Fibroblast of upper back skin (primary cell): ENCODE data around the gene RPL13A.

Experiments used
- DNase-seq: peaks from one replicate; pipeline ENCODE4 v3.0.0-alpha.2; 2013

The RPL13A gene

DNA sequence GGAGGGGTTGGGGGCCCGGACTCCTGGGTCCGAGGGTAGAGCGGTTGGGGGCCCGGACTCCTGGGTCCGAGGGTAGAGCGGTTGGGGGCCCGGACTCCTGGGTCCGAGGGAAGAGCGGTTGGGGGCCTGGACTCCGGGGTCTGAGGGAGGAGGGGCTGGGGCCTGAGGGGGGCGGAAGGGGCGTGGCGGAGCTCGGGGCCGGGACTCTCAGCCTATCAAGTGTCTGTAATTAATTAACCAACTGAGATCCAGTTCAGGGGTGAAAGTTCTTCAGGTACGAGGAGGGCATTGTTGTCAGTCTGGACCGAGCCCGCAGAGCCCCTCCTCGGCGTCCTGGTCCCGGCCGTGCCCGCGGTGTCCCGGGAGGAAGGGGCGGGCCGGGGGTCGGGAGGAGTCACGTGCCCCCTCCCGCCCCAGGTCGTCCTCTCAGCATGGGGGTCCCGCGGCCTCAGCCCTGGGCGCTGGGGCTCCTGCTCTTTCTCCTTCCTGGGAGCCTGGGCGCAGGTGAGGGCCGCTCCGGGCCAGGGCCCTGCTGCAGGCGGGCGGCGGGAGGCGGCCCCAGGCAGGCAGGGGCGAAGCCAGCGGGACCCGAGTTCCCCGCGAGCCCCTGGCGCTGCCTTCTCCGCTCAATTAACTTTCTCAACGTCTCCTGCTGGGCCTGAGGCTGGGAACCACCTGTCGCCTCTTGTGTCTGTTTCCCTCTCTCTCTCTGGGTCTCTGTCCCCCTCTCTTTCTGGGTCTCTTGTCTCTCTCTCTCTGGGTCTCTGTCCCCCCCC lies 25.8 kb downstream of the RPL13A start:
- DNase-seq, result no peak

DNA sequence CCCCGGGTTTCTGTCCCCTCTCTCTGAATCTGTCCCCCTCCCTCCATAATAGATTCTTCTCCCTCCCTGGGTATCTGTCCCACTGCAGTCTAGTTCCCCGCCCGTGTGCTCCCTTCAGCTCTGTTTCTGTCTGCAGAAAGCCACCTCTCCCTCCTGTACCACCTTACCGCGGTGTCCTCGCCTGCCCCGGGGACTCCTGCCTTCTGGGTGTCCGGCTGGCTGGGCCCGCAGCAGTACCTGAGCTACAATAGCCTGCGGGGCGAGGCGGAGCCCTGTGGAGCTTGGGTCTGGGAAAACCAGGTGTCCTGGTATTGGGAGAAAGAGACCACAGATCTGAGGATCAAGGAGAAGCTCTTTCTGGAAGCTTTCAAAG lies 26.3 kb downstream of the RPL13A start:
- DNase-seq, result no peak

DNA sequence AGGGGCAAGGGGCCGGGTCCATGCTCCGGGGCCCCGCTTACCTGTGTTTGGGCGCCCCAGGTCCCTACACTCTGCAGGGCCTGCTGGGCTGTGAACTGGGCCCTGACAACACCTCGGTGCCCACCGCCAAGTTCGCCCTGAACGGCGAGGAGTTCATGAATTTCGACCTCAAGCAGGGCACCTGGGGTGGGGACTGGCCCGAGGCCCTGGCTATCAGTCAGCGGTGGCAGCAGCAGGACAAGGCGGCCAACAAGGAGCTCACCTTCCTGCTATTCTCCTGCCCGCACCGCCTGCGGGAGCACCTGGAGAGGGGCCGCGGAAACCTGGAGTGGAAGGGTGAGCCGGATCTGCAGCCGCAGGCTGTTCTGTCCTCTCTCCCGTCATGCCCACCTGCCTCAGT lies 26.7 kb downstream of the RPL13A start:
- no peak for DNase-seq

DNA sequence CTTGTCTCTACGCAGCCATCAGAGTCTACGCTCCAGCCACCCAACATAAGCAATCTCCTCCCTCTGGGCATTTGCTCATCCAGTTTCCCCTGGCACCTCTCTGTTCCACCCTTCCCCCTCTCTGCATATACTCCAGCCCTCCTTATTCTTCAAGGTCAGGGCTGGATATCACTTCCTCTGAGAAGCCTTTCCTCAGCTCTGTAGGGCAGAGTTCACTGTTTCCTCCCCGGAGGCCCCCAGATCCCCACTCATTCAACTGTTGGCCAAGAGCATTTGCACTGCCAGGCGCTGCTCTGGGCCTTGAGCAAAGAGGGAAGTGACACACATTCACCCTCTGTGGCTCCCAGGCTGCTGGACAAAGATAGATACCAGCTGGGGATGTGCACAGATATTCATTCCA lies 28.4 kb downstream of the RPL13A start:
- no peak for DNase-seq

DNA sequence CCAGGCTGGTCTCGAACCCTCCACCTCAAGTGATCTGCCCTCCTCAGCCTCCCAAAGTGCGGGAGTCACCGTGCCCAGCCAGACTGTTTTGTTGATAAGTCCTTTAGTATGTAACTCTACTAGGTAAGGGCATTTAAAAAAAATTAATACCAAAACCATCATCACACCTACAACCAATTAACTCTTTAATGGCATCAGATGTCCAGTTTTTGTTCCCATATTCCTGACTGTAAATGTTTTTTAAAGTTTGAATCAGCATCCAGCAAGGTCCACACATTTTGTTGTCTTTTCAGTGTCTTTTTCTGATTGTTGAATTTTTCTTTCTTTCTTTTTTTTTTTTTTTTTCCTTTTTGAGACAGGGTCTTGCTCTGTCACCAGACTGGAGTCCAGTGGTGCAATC lies 30.6 kb downstream of the RPL13A start:
- no peak for DNase-seq

DNA sequence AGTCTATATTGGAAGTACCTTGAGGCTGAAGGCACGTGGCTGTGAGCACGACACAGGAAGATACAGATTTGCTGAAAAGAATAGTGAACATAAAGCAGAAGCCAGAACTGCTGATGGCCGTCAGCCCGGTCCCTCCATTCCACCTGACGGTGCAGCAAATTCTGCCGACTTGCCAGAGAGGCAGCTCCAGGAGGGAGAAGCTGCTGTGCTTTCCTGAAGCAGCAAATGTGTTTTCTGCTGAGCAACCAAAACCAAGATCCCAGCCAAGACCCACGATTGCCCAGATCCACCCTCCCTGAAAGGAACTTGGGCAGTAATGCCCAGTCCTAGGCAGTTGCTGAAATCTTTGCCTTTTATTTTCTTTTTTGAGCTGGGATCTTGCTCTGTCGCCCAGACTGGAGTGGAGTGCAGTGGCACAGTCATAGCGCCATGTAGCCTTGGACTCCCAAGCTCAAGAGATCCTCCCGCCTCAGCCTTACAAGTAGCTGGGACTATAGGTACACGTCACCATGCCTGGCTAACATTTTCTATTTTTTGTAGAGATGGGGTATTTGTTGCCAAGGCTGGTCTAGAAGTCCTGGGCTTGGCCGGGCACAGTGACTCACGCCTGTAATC lies 33.4 kb downstream of the RPL13A start:
- DNase-seq, result no peak

DNA sequence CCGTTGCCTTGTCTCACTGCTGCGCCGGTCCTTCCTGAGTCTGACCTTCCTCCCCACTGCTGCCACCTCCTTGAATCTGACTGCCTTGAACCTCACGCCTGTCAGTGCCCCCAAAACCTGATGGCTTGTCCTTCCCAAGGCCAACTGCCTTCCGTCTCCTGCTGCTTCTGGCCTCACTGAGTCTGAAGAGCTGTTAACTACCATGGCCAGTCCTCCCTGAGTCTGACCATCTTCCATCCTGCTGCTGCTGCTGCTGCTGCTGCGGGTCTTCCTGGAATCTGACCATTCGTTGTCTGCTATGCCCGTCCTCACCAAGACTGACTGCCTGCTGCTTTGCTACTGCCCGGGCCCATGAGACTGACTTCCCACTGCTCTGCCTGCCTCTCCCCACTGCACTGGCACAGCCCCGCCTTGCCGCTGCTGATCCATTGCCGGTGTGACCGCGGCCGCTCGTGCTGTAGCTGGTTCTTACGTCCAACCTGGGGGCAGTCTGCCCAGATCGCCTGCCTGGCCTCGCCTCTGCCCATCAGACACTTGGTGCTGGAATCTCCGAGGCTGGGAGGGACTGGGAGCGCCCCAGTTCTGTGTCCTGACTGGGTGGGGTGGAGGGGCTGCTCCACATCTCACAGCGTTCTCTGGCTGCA lies 37.5 kb downstream of the RPL13A start:
- no peak for DNase-seq

DNA sequence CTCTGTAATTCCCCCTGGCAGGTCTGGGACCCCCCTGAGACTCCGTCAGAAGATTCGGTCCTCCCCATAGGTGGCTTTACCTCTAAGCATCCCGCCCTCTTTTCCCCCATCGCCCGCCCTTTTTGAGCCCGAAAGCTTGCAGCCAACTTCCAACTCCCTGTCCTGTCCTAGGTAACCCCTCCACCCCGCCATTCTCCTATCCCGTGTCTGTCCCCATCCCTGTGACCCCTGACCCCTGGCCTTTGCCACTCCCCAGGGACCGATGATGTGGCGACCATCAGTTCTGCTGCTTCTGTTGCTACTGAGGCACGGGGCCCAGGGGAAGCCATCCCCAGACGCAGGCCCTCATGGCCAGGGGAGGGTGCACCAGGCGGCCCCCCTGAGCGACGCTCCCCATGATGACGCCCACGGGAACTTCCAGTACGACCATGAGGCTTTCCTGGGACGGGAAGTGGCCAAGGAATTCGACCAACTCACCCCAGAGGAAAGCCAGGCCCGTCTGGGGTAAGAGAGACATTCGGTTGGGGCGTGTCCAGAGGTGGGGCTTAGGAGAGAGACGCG lies 40.9 kb downstream of the RPL13A start:
- peak; percentile 50 for DNase-seq

DNA sequence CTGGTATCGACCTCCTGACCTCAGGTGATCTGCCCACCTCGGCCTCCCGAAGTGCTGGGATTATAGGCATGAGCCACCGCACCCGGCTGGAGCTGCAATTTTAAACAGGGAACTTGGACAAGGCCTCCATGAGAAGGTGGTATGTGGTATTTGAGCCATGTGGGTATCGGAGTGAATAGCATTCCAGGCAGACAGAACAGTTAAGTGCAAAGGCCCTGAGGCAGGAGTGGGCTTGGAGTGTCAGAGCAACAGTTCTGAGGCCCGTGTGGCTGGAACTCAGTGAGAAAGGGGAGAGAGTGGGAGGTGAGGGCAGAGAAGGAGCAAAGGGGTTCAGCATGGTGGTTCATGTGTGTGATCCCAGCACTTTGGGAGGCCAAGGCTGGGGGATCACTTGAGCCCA lies 43.3 kb downstream of the RPL13A start:
- no peak for DNase-seq

DNA sequence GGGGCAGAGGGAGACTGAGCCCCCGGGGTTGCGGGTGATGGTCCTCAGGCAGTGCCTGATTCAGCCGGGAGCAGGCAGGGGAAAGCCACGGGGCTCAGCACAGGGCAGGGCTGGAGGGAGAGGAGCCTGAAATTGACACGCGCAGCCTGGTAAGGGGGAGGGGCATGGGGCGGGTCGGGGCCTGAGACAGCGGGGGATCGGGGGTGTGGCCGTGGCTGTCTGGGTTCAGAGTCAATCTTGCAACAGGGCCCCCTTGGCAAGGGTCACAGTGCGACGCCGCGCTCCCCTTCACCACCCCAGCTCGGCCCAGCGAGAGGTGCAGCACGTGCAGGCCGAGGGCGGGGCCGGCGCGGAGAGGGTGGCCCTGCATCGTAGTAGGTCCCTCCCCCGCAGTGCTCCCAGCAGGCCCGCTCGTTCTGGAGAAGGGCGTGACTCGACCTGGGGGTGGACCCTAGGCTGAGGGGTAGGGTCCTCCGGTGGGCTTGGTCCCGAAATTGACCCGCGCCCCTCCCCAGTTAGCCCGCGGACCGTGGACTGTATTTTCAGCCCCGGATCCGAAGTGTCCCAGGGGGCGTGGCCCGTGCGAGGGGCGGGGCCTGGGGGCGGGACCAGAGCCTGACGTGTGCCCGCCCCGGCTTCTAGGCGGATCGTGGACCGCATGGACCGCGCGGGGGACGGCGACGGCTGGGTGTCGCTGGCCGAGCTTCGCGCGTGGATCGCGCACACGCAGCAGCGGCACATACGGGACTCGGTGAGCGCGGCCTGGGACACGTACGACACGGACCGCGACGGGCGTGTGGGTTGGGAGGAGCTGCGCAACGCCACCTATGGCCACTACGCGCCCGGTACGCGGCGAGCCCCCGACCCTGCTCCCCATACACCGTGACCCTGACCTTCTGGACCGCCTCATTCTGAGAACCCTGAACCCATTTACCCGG lies 46.4 kb downstream of the RPL13A start:
- DNase-seq, result peak; percentile 41

DNA sequence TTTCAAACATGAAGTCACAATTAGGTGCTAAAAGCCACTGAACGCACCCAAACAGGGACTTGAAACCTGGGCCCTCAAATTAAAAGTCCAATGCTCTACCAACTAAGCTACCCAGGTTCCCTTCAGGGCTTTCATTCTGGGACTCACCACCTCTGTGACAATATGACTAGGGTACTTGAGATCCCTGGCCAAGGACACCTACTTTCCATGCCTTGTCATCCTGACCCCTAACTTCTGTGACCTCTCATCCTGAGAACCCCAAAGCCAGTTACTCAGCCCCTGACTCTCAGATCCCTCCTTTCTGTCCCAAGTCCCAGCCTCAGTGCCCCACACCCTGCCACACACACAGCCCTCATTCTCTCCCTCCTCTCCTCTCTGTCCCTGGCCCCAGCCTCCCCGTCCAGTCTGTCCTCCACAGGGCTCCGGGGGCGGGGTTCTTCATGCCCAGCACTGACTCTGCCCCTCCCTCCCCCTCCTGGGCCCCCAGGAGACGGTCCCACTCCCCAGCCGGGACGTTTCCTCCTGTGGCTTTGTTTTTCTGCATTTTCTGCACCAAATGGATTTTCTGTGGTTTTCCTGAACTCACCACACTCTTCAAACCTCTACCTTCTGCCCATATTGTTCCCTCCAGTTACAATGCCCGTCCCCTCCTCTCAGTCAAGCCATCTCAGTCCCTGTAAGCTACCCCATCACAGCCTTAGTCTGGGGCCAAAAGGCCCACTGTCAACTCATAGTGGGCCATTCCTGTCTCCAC lies 47.4 kb downstream of the RPL13A start:
- DNase-seq, result no peak

DNA sequence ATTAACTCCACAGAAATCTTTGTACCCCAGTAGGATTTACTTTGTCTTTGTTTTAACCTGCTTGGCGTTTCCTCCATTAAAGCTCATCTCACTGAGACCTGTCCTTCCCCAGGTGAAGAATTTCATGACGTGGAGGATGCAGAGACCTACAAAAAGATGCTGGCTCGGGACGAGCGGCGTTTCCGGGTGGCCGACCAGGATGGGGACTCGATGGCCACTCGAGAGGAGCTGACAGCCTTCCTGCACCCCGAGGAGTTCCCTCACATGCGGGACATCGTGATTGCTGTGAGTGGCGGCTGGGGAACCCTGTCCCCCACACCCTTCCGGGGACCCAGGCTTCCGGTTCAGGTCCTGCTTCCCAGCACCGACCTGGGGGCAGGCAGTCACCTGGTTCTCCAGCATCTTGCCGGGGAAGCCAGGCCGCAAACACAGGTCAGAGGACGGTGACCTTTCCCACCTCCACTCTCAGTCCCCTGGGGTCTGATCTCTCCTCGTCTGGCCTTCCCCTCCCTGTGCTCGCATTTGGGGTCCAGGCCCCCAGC lies 49.6 kb downstream of the RPL13A start:
- no peak for DNase-seq

DNA sequence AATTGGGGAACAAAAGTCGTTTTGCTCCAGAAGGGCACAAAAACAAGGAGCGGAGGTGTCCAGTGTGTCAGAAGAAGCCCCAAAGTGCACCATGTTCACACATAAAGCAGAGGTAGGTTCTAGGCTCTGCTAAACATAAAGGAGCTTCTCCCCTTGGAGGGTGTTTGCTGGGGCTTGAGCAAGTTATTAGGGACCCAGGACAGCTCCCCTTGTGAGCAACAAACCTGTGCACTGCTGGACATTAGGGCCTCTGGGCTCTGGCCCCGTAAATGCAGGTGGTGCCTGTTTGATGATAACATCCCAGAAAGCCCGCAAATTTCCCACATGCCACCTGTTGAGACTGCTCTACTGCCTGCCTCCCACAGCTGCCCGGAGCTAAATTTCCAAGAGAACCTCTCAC lies 51.2 kb downstream of the RPL13A start:
- no peak for DNase-seq

DNA sequence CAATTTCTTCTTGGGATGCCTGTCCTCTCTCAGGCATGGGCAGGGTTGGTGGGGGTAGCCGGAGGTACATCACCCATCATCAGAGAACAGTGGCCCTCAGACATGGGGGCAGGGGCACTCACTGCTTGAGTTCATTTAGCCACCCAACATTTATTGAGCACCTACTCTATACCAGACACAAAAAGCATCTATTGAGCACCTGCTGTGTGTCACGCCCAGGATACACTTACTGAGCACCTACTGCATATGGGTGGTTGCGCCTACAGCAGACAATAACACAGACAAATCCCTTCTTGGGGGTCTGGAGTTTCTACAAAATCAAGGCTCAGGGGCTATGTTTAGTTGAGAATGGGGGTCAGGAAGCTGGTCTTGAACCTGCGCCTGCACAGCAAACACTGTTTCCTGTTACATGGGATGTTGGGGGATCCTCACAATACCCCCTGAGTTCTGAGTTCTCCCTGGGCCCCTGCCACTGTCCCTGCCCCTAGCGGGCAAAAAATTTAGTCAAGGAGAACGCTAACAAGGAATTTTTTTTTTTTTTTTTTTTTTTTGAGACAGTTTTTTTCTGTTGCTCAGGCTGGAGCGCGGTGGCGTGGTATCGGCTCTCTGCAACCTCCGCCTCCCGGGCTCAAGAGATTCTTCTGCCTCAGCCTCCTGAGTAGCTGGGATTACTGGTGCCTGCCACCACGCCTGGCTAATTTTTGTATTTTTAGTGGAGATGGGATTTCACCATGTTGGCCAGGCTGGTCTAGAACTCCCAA lies 52.0 kb downstream of the RPL13A start:
- no peak for DNase-seq
